ENCODE results near the gene SLC26A8.
"Not testable (repeated sequence)": the region's sequence is repeated elsewhere in the genome, so short reads cannot be mapped to it uniquely, and the experiment has no call there.

Gene SLC26A8

GRCh38 chr6:35948725-35949124 is 75.7 kb downstream of the SLC26A8 start:
- DNase-seq (ENCODE audit: low read depth in 3 of 3): no peak

GRCh38 chr6:35945650-35946025 is 78.8 kb downstream of the SLC26A8 start:
- no peak for DNase-seq (ENCODE audit: low read depth in 3 of 3)

GRCh38 chr6:35943390-35943789 is 81.1 kb downstream of the SLC26A8 start:
- no peak for DNase-seq (ENCODE audit: low read depth in 3 of 3)

- no peak for DNase-seq (ENCODE audit: low read depth in 3 of 3)
Measured at GRCh38 chr6:35942355-35942754, 82.1 kb downstream of the SLC26A8 start.

GRCh38 chr6:35941170-35941569 is 83.3 kb downstream of the SLC26A8 start:
- DNase-seq (ENCODE audit: low read depth in 3 of 3): not testable (repeated sequence)

GRCh38 chr6:35940014-35940413 is 84.4 kb downstream of the SLC26A8 start:
- DNase-seq (ENCODE audit: low read depth in 3 of 3): not testable (repeated sequence)

GRCh38 chr6:35939259-35939658 is 85.2 kb downstream of the SLC26A8 start:
- not testable (repeated sequence) for DNase-seq (ENCODE audit: low read depth in 3 of 3)

GRCh38 chr6:35936681-35937359 is 87.6 kb downstream of the SLC26A8 start:
- no peak for DNase-seq (ENCODE audit: low read depth in 3 of 3)

- DNase-seq (ENCODE audit: low read depth in 3 of 3): no peak
Measured at GRCh38 chr6:35935469-35935868, 89.0 kb downstream of the SLC26A8 start.

GRCh38 chr6:35933844-35934243 is 90.6 kb downstream of the SLC26A8 start:
- no peak for DNase-seq (ENCODE audit: low read depth in 3 of 3)

- not testable (repeated sequence) for DNase-seq (ENCODE audit: low read depth in 3 of 3)
Measured at GRCh38 chr6:35931873-35932272, 92.6 kb downstream of the SLC26A8 start.

- no peak for DNase-seq (ENCODE audit: low read depth in 3 of 3)
Measured at GRCh38 chr6:35931120-35931561, 93.3 kb downstream of the SLC26A8 start.

GRCh38 chr6:35929601-35930000 is 94.8 kb downstream of the SLC26A8 start:
- no peak for DNase-seq (ENCODE audit: low read depth in 3 of 3)

GRCh38 chr6:35926509-35927215 is 97.8 kb downstream of the SLC26A8 start:
- DNase-seq (ENCODE audit: low read depth in 3 of 3): no peak

- no peak for DNase-seq (ENCODE audit: low read depth in 3 of 3)
Measured at GRCh38 chr6:35925961-35926360, 98.5 kb downstream of the SLC26A8 start.

- DNase-seq (ENCODE audit: low read depth in 3 of 3): no peak
Measured at GRCh38 chr6:35924146-35924545, 100.3 kb downstream of the SLC26A8 start.

GRCh38 chr6:35922139-35922554 is 102.3 kb downstream of the SLC26A8 start:
- DNase-seq (ENCODE audit: low read depth in 3 of 3): no peak

GRCh38 chr6:35920793-35921732 is 103.4 kb downstream of the SLC26A8 start, which contains the start of gene SRPK1:
Gene SRPK1, minus strand, starts transcription at chr6:35921098. Its CDS starts 42 bp downstream, at chr6:35921056.
- DNase-seq (ENCODE audit: low read depth in 3 of 3): peak; percentile 75 to 91 (median 84)

- peak; percentile 24 to 55 (median 36) for DNase-seq (ENCODE audit: low read depth in 3 of 3)
Measured at GRCh38 chr6:35919827-35920751, 104.4 kb downstream of the SLC26A8 start.

GRCh38 chr6:35919085-35919826 is 105.2 kb downstream of the SLC26A8 start:
- DNase-seq (ENCODE audit: low read depth in 3 of 3): no peak
